Stimulated activated CD8-positive, alpha-beta memory T cell treated with anti-CD3 and anti-CD28 coated beads, Interleukin-7, amount 100 ng/mL, for 24 hours (primary cell): ENCODE data around the gene CADPS2.

Source experiments
- DNase-seq: peaks from one replicate; pipeline ENCODE4 v3.0.0-alpha.2; 2020; ENCODE audit warnings: low read depth

CADPS2 gene

DNA sequence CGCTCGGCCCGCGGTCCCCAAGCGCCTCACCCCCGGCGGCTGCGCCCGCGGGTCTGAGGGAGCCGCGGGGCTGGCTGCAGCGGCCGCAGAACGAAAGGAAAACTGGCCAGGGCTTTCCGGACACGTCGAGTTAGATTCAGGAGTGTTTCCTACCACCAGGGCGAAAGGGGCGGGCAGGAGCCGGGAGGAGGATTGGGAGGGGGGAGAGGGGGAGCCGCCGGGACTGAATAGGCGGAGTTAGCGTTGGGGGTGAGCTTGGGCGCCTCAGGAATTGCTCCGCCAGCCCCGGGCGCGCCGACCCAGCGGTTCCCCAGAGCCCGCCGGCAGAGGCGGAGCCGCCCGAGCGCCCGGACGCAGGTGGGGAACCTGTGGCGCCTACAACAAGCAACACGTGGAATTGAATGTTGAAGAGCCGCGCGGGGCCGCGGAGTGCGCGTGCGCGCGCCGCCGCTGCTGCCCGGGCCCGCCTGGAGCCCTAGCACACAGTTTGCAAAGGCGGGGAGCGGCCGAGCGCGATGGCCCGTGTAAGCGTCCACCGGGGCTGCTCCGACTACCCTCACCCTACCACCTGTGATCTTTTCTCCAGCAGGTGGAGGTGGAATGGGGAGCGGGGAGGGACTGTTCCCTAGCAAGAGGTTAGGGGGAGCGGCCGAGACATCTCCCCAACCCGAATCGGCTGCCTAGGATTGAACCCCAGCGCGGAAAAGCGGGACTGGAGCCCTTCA is at the start of gene CADPS2:
Gene CADPS2, minus strand, starts transcription at position 104 of the 725 bp plus-strand sequence. CDS start 123 bp downstream, outside the sequence.
- DNase-seq, result no peak

DNA sequence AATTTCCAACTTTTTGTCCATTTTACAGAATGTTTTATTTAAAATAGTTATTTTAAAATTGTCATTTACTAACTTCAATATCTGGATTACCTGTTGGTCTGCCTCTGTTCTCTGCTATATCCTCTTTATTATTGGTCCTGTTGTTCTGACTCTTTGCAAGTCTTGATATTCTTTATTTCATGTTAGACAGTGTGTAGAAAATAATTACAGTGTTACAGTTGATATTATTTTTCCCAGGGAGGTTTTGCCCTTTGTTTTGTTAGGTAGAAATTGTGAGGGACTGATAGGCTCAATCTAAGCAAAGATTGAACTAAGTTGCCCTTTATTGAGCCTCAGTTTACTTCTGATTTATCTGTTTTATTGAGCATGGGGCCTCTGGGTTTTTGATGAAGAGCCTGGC is 49.4 kb upstream of the CADPS2 start:
- DNase-seq, result no peak

DNA sequence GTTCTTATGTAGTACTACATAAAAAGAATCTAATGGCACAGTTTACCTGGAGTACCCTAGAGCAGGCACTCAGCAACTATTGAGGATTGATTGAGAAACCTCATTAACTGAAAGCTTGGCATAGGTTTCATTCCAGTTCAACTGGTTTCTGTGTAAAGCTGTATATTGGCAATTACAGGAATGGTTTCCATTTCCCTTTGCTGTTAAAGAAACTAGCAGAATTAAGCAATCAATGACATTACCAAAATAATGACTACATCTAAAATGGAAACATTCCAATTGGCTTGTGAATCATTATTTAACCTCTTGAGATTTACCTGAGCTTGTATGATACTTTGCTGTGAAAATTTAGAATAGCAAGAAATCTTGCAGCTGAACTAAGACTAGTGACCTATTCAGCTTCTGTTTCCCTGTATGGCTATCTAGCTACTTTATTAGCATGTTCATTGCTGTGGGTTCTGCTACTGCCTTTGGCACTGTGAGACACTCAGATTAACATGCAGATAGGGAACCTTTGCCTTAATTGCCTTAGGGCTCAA is 33.5 kb upstream of the CADPS2 start:
- no peak for DNase-seq

DNA sequence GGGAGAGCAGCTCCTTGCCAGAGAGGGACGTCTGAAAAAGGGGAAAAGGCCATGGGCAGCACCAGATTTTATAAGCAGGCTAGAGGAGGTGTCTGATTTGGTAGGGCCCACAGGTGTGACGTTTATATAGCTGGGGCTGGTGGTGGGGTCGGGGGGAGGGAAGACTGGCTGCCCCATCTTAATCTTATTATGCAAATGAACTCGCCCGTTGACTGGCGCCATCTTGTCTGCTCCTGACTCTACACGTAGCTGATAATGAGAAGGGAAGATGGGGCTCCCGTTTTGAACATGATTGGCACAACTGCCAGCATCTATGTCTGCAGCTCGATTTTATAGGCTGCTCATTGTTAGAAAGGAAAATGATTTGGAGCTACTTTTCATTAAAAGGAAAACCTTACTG is 28.6 kb upstream of the CADPS2 start:
- DNase-seq, result no peak

DNA sequence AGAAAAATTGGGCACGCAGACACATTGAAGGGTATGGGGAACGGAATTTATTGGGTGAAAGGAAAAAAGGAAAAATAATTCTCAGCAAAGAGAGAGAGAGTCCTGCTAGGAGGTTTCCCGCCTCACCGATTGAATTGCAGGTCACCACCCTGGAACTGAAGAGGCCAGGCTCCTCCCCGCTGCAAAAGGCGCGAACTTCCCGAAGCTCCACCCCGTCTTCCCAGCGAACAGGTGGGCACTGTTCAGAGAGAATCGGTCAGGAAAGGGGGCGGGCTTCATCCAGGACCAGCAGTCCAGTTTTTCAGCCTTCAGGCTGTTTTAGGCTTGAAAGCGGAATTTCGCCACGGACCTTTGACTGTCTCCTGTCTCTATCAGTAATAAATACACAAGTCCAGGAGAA is 27.3 kb upstream of the CADPS2 start:
- no peak for DNase-seq

DNA sequence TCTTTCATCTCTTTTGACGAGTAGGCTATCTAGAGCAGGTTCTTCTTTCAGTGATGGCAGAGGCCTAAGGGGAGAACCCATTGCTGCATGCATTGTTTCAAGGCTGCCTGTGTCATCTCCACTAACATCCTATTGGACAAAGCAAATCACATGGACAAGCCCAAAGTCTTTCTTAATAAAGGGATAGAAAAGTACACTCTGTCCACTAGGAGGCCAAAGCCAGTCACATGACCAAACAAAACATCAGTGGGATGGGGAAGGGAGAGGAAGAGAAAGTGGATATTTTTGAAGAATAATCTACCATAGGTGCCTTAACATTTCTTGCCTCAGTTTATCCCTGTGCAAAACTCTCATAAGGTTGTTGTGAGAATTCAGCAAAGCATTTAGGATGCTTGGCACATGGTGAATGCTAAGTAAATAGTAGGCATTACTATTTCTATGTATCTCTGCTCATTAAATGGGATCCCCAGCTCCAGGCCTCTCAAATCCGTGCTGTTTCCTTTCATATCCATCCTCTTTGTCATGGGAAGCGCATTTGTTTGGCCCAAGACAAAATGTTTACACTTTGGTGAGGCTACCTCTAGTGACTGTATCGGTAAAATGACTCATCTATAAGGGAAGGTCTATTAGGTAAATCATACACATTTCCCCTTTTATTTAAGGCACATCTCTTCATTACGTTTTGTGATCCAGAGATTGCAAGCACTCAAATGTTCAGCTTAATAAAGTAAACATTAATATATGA is 16.7 kb upstream of the CADPS2 start:
- DNase-seq, result no peak

DNA sequence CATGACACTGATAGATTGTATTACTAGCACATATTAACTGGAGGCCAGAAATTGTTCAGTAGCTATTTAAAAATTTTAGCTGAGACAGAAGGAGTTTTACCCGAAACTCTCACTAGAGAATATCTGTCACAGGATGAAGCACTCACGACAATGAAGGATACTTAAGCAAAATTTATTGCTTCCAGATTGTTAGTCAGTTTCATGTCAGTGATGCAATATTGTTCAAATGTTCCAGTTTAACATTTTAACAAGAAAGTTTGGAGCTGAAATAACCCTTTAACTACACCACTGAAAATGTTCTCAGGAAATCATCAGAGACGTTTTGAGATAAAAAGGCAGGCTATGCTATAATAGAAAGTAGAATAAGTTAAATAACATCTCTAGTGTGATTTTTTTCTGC is 15.0 kb upstream of the CADPS2 start:
- DNase-seq, result no peak

DNA sequence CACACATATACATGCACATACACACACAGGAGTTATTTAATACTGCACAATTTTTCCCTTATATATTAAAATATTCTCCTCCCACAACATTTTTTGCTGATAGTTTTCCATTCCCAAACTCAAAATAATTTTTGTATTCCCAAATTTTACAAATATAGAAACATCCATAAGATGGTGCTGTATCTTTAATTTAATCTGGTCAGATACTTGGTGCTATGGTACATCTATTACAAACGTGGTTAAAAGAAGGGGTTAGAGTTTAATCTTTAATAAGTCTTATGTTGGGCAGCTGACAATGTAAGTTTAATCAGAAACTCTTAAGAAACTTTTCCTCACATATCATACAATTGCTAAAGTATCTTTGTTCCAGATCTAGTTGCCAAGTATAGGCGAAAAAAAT is 10.2 kb upstream of the CADPS2 start:
- DNase-seq, result no peak

DNA sequence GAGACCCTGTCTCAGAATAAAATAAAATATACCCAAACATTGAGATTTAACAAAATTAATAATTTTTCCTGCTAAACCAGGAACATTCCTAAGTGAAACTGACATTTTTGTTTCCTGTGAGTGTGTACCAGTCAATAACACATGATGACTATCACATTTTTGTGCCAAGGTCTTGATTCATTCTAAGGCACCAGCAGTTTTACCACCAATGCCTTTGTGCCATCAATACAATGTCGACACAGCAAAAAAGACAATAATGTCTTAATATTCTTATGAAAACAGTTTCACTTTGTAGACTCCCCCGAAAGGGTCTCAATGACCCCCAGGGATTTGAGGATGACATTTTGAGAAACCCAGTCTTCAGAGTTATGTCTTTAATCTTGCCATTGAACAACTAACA is 7.2 kb upstream of the CADPS2 start:
- no peak for DNase-seq

DNA sequence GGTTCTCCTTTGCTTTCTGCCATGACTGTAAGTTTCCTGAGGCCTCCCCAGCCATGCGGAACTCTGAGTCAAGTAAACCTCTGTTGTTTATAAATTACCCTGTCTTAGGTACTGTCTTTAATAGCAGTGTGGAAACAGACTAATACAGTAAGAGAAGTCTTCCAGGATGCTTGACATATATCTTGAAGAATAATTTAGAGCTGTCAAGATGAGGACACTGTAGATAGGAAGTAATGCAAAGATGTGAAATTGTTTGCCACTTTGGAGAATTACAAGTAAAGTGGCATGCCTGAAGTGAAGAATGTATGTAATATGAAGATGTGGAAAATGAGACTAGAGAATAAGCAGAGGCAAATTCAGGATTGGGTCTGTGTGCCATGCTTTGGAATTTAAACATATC is 2.9 kb upstream of the CADPS2 start:
- no peak for DNase-seq

DNA sequence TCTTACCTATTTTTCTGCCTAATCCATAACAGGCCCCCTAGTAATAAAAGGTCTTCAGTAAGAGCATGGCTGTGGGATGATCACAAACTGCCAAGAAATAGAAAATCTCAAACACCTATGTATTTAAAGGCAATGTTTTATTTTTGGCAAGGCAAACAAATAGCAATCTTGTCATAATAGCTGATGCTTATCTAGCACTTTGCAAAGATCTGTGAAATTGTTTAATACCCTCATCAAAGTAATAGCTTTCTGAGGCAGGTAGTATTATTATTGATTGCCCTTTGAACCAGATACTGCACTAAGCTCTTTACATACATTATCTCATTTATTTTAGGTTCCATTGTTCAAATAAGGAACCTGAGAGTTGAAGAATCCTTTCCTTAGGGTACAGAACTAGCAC is 1.6 kb upstream of the CADPS2 start:
- DNase-seq, result no peak

DNA sequence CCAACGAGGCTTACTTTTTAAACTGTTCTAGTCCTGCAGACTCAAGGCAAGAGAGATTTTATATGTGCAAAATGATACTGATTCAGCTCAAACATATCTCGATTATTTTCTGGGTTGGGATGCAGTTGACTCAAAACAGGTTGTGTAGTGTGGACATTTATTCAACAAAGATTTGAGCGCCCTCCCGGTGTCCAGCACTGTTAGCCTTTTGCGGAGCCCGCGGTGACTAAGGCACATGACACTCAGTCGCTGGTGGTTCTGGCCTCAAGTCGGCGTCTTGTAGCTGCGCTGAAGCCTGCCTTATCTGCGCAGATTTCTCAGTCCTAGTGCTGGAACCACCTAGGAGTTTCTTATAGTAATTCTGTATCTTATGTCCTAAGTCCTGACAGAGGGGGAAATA is 938 bp upstream of the CADPS2 start:
- DNase-seq, result no peak

DNA sequence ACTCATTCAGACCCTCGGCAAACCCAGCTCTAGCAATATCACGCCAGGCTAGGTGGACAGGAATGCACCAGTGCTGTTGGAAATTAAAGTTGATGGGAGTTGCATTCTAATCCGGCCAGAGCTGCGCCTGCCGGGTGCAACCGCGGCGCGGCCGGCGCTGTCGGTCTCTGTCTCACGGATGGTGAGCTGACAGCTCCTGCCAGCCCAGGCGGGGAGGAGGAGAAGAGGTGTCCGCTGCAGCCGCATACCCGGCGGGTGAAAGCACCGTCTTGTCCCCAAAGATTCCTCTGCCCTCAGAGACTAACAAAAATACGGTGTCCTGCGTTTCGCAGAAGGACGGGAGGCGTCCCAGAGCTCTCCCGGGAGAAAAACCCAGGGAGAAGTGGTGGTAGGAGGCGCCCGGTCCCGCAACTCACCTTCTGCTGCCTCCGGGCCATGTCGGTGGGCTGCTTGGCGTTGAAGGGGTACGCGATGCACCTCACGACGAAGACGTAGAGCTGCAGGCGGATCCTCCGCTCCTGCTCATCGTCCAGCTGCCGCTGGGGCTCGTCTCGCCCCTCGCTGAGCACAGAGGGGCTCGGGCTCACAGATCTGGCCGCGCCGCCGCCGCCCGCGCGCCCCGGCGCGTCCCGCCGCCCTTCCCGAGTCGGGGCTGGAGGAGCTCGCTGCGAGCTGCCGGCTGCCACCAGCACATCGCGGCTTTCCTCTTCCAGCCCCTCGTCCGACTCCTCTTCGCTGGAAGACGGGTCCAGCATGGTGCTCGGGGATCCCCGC is 490 bp downstream of the CADPS2 start:
- no peak for DNase-seq

DNA sequence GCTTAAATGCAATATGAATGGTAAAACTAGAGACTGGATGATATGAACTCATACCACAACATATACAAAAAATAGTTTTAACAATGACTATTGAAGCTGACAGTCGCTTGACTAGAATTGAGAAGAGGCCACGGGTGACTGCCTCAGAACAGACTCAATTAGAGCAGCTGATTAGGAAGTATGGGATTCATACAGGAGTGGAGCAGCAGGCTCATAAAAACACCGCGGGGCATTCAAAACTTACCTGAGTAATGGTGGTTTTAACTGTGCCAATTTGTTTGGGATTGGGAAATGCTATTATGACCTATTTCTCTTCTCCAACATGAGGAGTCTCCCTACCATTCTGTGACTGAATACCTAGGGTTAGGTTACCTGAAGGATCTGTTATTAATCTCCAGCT is 2.1 kb downstream of the CADPS2 start:
- DNase-seq, result no peak

DNA sequence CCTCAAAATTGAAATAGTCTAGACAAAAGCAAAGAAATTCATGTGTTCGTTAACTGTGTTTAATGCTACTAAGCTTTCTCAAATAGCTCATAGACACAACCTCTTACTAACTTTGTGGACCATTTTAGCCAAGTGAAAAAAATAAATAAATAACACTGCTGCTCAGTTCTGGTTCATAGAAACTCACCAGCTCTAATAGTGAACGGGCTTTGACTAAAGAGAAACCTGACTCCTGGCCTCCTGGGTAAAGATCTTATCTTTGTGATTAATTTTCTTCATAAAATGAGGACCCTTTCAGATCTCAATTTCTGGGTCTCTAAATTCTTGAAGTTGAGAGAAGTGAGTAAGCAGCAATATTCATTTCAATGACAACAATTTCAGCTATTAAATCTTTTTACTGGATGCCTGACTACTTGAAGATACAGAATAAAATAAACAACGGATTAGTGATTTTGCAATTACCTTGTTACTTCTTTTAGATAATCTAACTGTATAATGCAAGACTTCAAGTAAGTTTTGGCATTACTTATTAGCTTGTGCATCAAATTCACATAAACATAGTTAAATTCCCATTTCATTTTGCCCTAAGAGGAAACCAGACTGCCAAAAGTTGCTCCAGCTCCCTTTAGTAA is 3.1 kb downstream of the CADPS2 start:
- no peak for DNase-seq

DNA sequence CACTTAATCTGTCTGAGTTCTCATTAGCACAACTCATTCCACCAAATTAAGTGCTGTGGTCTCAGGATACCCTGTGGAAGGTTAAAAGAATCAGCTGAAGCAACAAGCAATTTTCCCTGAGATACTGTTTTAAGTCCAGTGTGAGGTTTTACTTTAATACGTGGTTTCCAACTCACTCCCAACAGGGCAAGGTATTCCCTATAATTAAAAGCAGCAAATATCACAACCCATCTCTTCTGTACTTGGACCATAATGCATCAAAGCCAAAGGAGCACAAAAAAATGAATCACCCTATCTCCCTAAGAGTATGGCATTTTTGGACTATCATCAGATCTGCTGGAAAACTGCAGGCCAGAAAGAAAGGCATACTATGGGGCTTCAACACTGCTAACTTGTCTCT is 4.9 kb downstream of the CADPS2 start:
- DNase-seq, result no peak

DNA sequence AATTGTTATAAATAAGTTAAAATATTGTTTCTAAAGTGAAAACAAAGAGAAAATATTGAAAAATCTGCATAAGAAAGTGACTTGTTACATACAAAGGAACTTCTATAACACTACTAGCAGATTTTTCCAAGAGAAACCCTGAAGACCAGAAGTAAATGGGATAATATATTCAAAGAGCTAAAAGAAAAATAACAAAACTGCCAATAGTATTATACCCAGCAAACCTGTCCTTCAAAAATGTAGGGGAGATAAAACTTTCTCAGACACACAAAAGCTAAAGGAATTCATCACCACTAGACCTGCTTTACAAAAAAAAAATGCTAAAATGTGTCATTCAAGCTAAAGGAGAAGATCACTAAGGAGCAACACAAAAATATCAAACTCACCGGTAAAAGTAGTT is 17.0 kb downstream of the CADPS2 start:
- no peak for DNase-seq

DNA sequence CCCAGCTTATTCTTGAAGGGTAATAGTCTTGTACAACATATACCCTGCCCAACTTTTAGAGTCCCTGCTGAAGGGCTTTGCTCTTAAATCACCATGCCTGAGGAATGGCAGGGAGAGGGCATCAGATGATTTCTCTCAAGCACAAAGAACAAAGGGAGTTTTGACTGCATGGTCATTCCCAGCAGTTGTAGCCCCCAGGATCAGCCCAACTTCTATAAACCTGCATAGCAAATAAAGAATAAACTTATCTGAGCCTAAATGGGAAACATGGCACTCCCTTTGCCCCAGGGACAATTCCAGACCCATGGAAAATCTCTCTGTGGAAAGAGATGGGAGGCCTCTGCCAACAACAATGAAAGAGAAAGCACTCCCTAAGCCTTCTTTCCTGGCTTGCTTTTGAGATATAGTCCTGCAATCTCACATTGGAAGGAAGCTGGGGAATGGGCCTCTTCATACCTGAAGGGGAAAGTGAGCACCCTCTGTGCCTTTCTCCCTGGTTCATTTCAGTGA is 18.7 kb downstream of the CADPS2 start:
- DNase-seq, result no peak

DNA sequence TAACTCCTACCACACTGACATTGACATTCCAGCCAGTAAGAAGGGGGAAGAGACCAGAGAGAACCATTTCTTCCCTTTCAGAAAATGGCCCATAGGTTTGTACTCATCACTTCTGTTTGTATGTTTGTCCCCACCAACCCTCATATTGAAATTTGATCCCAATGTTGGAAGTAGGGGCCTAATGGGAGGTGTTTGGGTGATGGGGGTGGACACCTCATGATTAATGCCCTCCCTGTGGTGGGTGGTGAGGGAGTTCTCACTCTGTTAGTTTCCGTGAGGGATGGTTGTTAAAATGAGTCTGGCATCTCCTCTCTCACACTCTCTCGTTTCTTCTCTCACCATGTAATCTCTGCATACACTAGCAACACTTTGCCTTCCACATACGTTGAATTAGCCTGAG is 21.4 kb downstream of the CADPS2 start:
- no peak for DNase-seq

DNA sequence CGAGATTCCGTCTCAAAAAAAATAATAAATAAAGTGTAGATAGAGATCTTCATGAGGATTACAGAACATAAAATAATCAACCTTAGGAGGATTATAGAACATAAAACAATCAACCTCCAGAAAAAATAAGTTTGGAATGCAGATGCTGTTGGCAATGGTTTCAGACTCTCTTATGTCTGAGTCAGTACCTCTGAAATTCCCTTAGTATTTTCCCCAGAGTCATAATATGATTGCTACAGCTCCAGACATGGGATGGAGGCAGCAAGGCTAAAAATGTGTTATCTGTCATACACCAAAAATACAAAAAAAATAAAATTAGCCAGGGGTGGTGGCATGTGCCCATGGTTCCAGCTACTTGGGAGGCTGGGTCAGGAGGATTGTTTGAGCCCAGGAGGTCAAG is 22.2 kb downstream of the CADPS2 start:
- DNase-seq, result no peak

DNA sequence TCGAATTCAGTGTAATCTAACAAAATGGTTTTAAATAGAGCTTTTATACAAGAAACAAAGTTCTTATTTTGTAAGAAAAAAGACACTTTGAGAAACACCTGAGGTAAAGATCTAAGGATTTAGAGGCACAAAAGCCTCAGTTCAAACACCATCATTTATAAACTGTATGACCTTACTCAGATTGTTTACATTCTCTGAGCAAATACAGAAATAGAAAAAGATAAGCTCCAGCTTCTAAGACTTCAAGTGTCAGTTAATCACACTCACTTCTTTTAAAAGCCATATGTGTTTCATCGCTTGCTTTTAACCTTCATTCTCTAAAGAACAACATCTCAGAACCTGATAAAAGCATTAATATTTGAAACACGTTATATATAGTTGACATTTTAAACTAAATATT is 27.9 kb downstream of the CADPS2 start:
- no peak for DNase-seq

DNA sequence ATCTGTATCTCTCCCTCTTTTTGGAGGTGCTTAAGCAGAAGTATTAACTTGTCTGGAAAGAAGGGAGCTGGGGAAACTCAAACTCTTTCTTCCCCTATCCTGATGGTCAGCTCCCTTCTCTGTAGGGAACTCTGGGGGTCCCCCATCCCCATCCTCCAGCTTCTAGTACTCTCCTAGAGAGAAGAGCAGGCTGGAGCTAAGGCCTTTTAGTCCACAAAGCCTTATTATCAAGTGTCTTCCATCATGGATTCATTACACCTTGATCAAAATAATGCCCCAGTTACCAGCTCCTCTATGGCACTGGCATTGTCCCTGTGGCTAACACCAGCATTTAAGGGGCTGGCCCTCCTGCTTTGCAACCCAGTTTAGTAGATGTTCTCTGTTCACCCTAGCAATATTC is 35.7 kb downstream of the CADPS2 start:
- DNase-seq, result no peak
